A673 (cell line): ENCODE data around the gene IL10. TPM values are rescaled to one million over a fixed set of nuclear protein-coding genes. Genes with fewer than 3 reads are reported as not detected.
A peak's percentile ranks its signal among the peaks of the same experiment; 100 is the strongest.

ENCODE experiments used
- BruUV-seq: library from RNA; stranded (reverse); fragments of 400-500 nt; replicated peaks from 2 replicates; lab custom pipeline; 2021; lab: Mats Ljungman, UMichigan
- CTCF ChIA-PET: fragments of 300-600 bp; sonication (Branson Sonifier 250); formaldehyde crosslinking; loops from one replicate; lab custom pipeline; 2022; ENCODE audit warnings: antibody characterized with exemption; lab: Charles Lee
- POLR2A ChIA-PET: fragments of 300-600 bp; sonication (Branson Sonifier 250); formaldehyde crosslinking; loops from one replicate; lab custom pipeline; 2022; ENCODE audit warnings: antibody characterized with exemption; ENCODE audit not compliant: low non-redundant PET; lab: Charles Lee
- DNase-seq: peaks from one replicate; pipeline ENCODE4 v3.0.0-alpha.2; 2015; ENCODE audit warnings: low spot score
- H3K27ac ChIP-seq: fragments of 200-600 bp; sonication (generic); 2 replicates; pipeline ENCODE4 v1.5.1; 2016; ENCODE audit warnings: mixed run types, low read depth, mild to moderate bottlenecking, mixed read lengths, antibody characterized with exemption, low read length; ENCODE audit not compliant: poor library complexity, severe bottlenecking
- H3K27me3 ChIP-seq: fragments of 200-600 bp; sonication (generic); replicated peaks from 2 replicates; pipeline ENCODE4 v1.6.1; 2017; ENCODE audit warnings: mixed run types, low read depth, mild to moderate bottlenecking, mixed read lengths, antibody characterized with exemption, low read length; ENCODE audit not compliant: insufficient read depth, poor library complexity
- H3K36me3 ChIP-seq: fragments of 200-600 bp; sonication (generic); 2 replicates; pipeline ENCODE4 v1.6.1; 2016; ENCODE audit warnings: mixed run types, mild to moderate bottlenecking, mixed read lengths, antibody characterized with exemption, low read length; ENCODE audit not compliant: insufficient read depth, poor library complexity, severe bottlenecking
- H3K4me1 ChIP-seq: fragments of 200-600 bp; sonication (generic); 2 replicates; pipeline ENCODE4 v1.6.1; 2017; ENCODE audit warnings: mixed run types, mild to moderate bottlenecking, mixed read lengths, antibody characterized with exemption, low read length; ENCODE audit not compliant: insufficient read depth, poor library complexity, severe bottlenecking
- H3K4me3 ChIP-seq: fragments of 200-600 bp; sonication (generic); 2 replicates; pipeline ENCODE4 v1.5.1; 2016; ENCODE audit warnings: low read depth, mixed run types, mild to moderate bottlenecking, mixed read lengths, low read length; ENCODE audit not compliant: poor library complexity, severe bottlenecking
- H3K9me3 ChIP-seq: fragments of 200-600 bp; sonication (generic); 2 replicates; pipeline ENCODE4 v1.6.1; 2016; ENCODE audit warnings: mixed run types, low read depth, mild to moderate bottlenecking, mixed read lengths, antibody characterized with exemption, low read length; ENCODE audit not compliant: poor library complexity, severe bottlenecking
- CTCF ChIP-seq: fragments of 300-800, 200-600 bp; sonication (generic); conservative IDR thresholded peaks from 2 replicates; pipeline ENCODE4 v1.5.1; 2017; ENCODE audit warnings: low read depth, mild to moderate bottlenecking, antibody characterized with exemption, low read length, moderate library complexity, mixed read lengths
- EZH2 ChIP-seq: fragments of 200-600 bp; sonication (generic); IDR thresholded peaks from 2 replicates; pipeline ENCODE4 v1.6.1; 2017; ENCODE audit warnings: borderline replicate concordance, low read depth, mild to moderate bottlenecking, mixed read lengths, antibody characterized with exemption, low read length; ENCODE audit not compliant: poor library complexity, severe bottlenecking
- intact Hi-C: fragments of 100-400 bp; cut with micrococcal nuclease; formaldehyde crosslinking; loops from one replicate; pipeline ENCODE4 v1.10.0; 2022; ENCODE audit not compliant: unreplicated experiment
- total RNA-seq: library from RNA; stranded (reverse); gene quantifications from 2 replicates; pipeline ENCODE4 v1.2.3, GENCODE V29; 2021

The IL10 gene
- total RNA-seq, 1 experiment from 2014 or later, result not detected

DNA sequence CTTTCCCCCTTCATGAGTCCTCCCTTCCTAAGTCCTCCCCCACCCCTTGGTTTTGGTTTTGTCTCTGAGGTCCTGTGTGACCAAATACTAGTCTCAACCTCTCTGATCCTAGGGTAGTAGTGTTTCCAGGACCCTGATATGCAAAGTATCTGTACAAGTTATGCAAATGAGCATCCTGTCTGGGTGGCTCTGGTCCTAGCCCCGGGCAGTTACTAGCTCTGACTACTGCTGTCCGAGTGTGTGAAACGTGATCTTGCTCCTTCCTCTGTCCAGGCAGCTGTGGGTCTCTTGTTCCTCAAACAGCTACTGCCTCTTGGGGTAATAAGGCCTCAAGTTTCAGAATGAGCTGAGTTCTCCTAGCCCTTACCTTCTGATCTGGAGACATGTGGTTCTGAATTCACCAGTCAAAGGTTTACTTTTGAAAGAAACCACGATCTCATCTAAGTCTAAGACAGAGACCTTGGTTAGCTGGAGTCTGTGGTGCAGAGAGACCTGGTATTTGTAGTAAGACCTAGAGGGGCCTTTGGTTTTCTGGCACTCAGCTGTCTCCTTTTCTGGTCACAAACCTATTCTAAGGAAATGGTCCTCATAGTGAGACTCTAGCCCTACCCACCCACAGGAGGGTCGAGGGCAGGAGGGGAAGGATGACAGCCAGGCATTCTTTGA lies 32.8 kb downstream of the IL10 start:
- Histone ChIP-seq H3K4me1 (no peaks in the 10 kb centered on the region), H3K4me3 (no peak overlapping the region), H3K27ac (no peak overlapping the region), H3K27me3 (no peaks in the 10 kb centered on the region), H3K9me3 (no peaks in the 10 kb centered on the region), H3K36me3 (no peaks in the 10 kb centered on the region)
- intact Hi-C loops, result no loop called here
- POLR2A ChIA-PET, result no interaction called here
- TF ChIP-seq CTCF (no peak), EZH2 (no peak)
- BruUV-seq, result no TSS peak
- CTCF ChIA-PET, result no interaction called here
- no peak for DNase-seq

GRCh38 chr1:206738370-206739366 lies 33.6 kb downstream of the IL10 start:
- Histone ChIP-seq H3K27ac (no peak overlapping the region), H3K4me1 (no peaks in the 10 kb centered on the region), H3K27me3 (no peaks in the 10 kb centered on the region), H3K4me3 (no peak overlapping the region), H3K36me3 (no peaks in the 10 kb centered on the region), H3K9me3 (no peaks in the 10 kb centered on the region)
- ChIA-PET CTCF (no interaction called here), POLR2A (no interaction called here)
- DNase-seq, result no peak
- no peak for TF ChIP-seq EZH2
- peak; percentile 52 for TF ChIP-seq CTCF
- intact Hi-C loops, result no loop called here
- no TSS peak for BruUV-seq

- CTCF ChIA-PET, result no interaction called here
- H3K4me3 ChIP-seq, result no peak overlapping the region
- no peak for DNase-seq
- H3K27ac ChIP-seq, result no peak overlapping the region
- no peaks in the 10 kb centered on the region for H3K36me3 ChIP-seq
- no TSS peak for BruUV-seq
- POLR2A ChIA-PET, result no interaction called here
- intact Hi-C loops, result no loop called here
- TF ChIP-seq EZH2 (no peak), CTCF (no peak)
- no peaks in the 10 kb centered on the region for H3K9me3 ChIP-seq
- no peaks in the 10 kb centered on the region for H3K4me1 ChIP-seq
- H3K27me3 ChIP-seq, result no peaks in the 10 kb centered on the region
These were observed 34.5 kb downstream of the IL10 start for GRCh38 chr1:206737729-206738201.
